Right lobe of liver (tissue), 4 donors: ENCODE data around the gene MYO9A.

Experiments used
- CTCF ChIP-seq, 4 donors: fragments of 200-600 bp in 3 of 4; fragments of 450-650 bp in 1 of 4; IDR thresholded peaks; one replicate each; pipeline versions ENCODE4 v1.5.1 to v1.8.0; 2016 to 2022; ENCODE audit warnings: antibody characterized with exemption in 4 of 4, mild to moderate bottlenecking in 2 of 4
- POLR2A ChIP-seq: fragments of 450-650 bp; IDR thresholded peaks from one replicate; pipeline ENCODE4 v1.6.1; 2017; ENCODE audit warnings: antibody characterized with exemption, mild to moderate bottlenecking
- donor health status: DM: no; HTN: no; CAD: no.
- donor health status: DM: no; HTN: no; CAD: no.
- donor health status: DM: no; HTN: yes; CAD: no.

DNA sequence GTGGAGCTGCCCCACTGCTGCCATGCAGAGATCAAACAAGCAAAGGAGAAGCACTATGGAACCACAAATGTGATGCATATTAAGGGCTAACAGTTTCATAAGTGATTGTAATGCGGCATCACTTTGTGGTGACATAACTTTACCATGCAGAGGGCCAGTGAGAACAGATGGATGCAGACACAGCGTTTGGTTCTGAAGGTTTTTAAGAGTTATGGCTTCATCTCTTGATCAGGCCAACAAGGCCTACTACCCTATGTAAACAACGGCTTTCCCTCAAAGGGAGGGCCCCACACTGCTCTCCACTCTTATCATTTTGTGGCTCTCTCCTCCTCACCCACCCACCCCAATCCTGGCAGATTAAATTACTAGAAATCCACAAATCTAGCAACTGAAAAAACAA, 294.1 kb downstream of the MYO9A start:
- TF ChIP-seq CTCF (IDR thresholded peaks at IDR 0.05), result no peak
- TF ChIP-seq POLR2A, result no peak
